SU-DHL-6 (cell line): ENCODE measurements around the gene BOK.

Experiments used
- H2AFZ ChIP-seq: fragments of 200-600 bp; sonication (generic); 2 replicates; pipeline ENCODE4 v1.6.1; 2014; ENCODE audit warnings: low read depth, mild to moderate bottlenecking, moderate library complexity, mixed read lengths, antibody characterized with exemption, low read length; ENCODE audit not compliant: severe bottlenecking
- H3F3A ChIP-seq: fragments of 200-600 bp; shearing (Covaris generic); 2 replicates; pipeline ENCODE4 v1.6.0; 2016; ENCODE audit warnings: antibody characterized with exemption, mild to moderate bottlenecking; ENCODE audit not compliant: insufficient read depth
- H3K27ac ChIP-seq: fragments of 200-600 bp; sonication (generic); 2 replicates; pipeline ENCODE4 v1.5.1; 2016; ENCODE audit warnings: low read depth, mild to moderate bottlenecking, low read length, moderate library complexity, mixed read lengths
- H3K27me3 ChIP-seq: fragments of 200-600 bp; sonication (generic), shearing (Covaris generic); 2 replicates; pipeline ENCODE4 v1.6.0; 2014; ENCODE audit warnings: mild to moderate bottlenecking, low read length
- H3K36me3 ChIP-seq: fragments of 200-600 bp; sonication (generic); 2 replicates; pipeline ENCODE4 v1.6.1; 2014; ENCODE audit warnings: mild to moderate bottlenecking, low read length, mixed read lengths
- H3K4me2 ChIP-seq: fragments of 300-600, 200-600 bp; shearing (Covaris generic), sonication (generic); 2 replicates; pipeline ENCODE4 v1.6.0; 2014; ENCODE audit warnings: low read length, low read depth, mild to moderate bottlenecking; ENCODE audit not compliant: poor library complexity, severe bottlenecking
- H3K4me3 ChIP-seq: fragments of 200-600 bp; sonication (generic); 2 replicates; pipeline ENCODE4 v1.5.1; 2014; ENCODE audit warnings: antibody characterized with exemption, low read length, mild to moderate bottlenecking, mixed read lengths; ENCODE audit not compliant: insufficient read depth, poor library complexity, severe bottlenecking
- H3K79me2 ChIP-seq: fragments of 200-600 bp; sonication (generic); 2 replicates; pipeline ENCODE4 v1.6.1; 2014; ENCODE audit warnings: mild to moderate bottlenecking, low read length, moderate library complexity; ENCODE audit not compliant: insufficient read depth
- H3K9ac ChIP-seq: fragments of 200-600 bp; sonication (generic); 2 replicates; pipeline ENCODE4 v1.7.0; 2014; ENCODE audit warnings: mild to moderate bottlenecking, low read length
- H3K9me2 ChIP-seq: fragments of 200-600 bp; sonication (generic); replicated peaks from 2 replicates; pipeline ENCODE4 v1.6.1; 2014; ENCODE audit warnings: low read length; ENCODE audit not compliant: insufficient read depth
- H3K9me3 ChIP-seq: fragments of 200-600 bp; sonication (generic); 2 replicates; pipeline ENCODE4 v1.6.1; 2014; ENCODE audit warnings: low read length, mixed read lengths; ENCODE audit not compliant: insufficient read depth
- H4K20me1 ChIP-seq: fragments of 200-600 bp; sonication (generic); 2 replicates; pipeline ENCODE4 v1.6.1; 2014; ENCODE audit warnings: low read depth, mild to moderate bottlenecking, antibody characterized with exemption, low read length, moderate library complexity, mixed read lengths
- CTCF ChIP-seq: fragments of 200-600 bp; sonication (generic); IDR thresholded peaks from one replicate; pipeline ENCODE4 v1.5.1; 2017; ENCODE audit warnings: antibody characterized with exemption, mild to moderate bottlenecking, low read length, moderate library complexity; ENCODE audit not compliant: insufficient read depth, poor library complexity, severe bottlenecking
- EZH2phosphoT487 ChIP-seq: fragments of 200-600 bp; sonication (generic), shearing (Covaris generic); conservative IDR thresholded peaks from 2 replicates; pipeline ENCODE4 v1.6.1; 2018; ENCODE audit warnings: mild to moderate bottlenecking, antibody characterized with exemption, low read length, moderate library complexity, mixed read lengths

BOK gene

GRCh38 chr2:241535871-241536655, 22.5 kb upstream of the BOK start:
- Histone ChIP-seq H3K27ac (no peak overlapping the region), H4K20me1 (no peaks in the 10 kb centered on the region), H2AFZ (no peak overlapping the region), H3K4me2 (no peak overlapping the region), H3K79me2 (no peaks in the 10 kb centered on the region), H3F3A (no peaks in the 10 kb centered on the region), H3K36me3 (no peaks in the 10 kb centered on the region), H3K27me3 (no peaks in the 10 kb centered on the region), H3K9me3 (no peaks in the 10 kb centered on the region), H3K9me2 (no peaks in the 10 kb centered on the region), H3K4me3 (no peak overlapping the region), H3K9ac (no peak overlapping the region)
- TF ChIP-seq EZH2phosphoT487 = no peak
- no peak for TF ChIP-seq CTCF

GRCh38 chr2:241538838-241539615, 19.5 kb upstream of the BOK start:
- no peak overlapping the region for H2AFZ ChIP-seq

GRCh38 chr2:241539616-241540374, 18.8 kb upstream of the BOK start:
- Histone ChIP-seq H3K79me2 (no peaks in the 10 kb centered on the region), H3K9me2 (no peaks in the 10 kb centered on the region), H2AFZ (no peak overlapping the region), H3K4me3 (no peak overlapping the region), H3F3A (no peaks in the 10 kb centered on the region), H3K9me3 (no peaks in the 10 kb centered on the region), H3K4me2 (no peak overlapping the region), H3K36me3 (no peaks in the 10 kb centered on the region), H3K27ac (no peak overlapping the region), H3K27me3 (no peaks in the 10 kb centered on the region), H3K9ac (no peak overlapping the region), H4K20me1 (no peaks in the 10 kb centered on the region)
- TF ChIP-seq EZH2phosphoT487 (no peak), CTCF (no peak)

More at GRCh38 chr2:241538838-241539615, 19.5 kb upstream of the BOK start:
- no peaks in the 10 kb centered on the region for H3K36me3 ChIP-seq
- H3K27me3 ChIP-seq = no peaks in the 10 kb centered on the region
- H4K20me1 ChIP-seq = no peaks in the 10 kb centered on the region
- H3K9me2 ChIP-seq = no peaks in the 10 kb centered on the region
- no peak overlapping the region for H3K27ac ChIP-seq
- no peaks in the 10 kb centered on the region for H3F3A ChIP-seq
- H3K4me3 ChIP-seq = no peak overlapping the region
- H3K79me2 ChIP-seq = no peaks in the 10 kb centered on the region
- TF ChIP-seq CTCF (no peak), EZH2phosphoT487 (no peak)
- H3K9ac ChIP-seq = no peak overlapping the region
- no peak overlapping the region for H3K4me2 ChIP-seq
- H3K9me3 ChIP-seq = no peaks in the 10 kb centered on the region
